A549 (cell line): ENCODE measurements around the gene DNASE1L1. TPM values are rescaled to one million over a fixed set of nuclear protein-coding genes. Genes with fewer than 3 reads are reported as not detected.
"Not testable (repeated sequence)": the region's sequence is repeated elsewhere in the genome, so short reads cannot be mapped to it uniquely, and the experiment has no call there.

Experiments
- ATAC-seq, 2 experiments: fragments of 200-7000 bp in 1 of 2; fragments of >200 bp in 1 of 2; cut with Nextera tagmentation in 1 of 2; cut with Tn5 transposase in 1 of 2; 3 replicates each; pipeline versions ENCODE4 v1.8.0 to v1.9.1; 2018 to 2020; ENCODE audit warnings: mild to moderate bottlenecking in 1 of 2, moderate library complexity in 1 of 2
- CTCF ChIA-PET: fragments of 300-600 bp; sonication (Branson Sonifier 250); formaldehyde crosslinking; extraction: SDS; loops from one replicate; lab custom pipeline; 2021; ENCODE audit warnings: antibody characterized with exemption, inconsistent platforms; lab: Yijun Ruan, JAX
- POLR2A ChIA-PET: fragments of 350-600 bp; formaldehyde crosslinking; extraction: SDS; loops from one replicate; lab custom pipeline; 2021; ENCODE audit warnings: antibody characterized with exemption, inconsistent platforms; lab: Yijun Ruan, JAX
- DNase-seq, 2 experiments: peaks; one replicate each; pipeline versions ENCODE4 v3.0.0 to v3.0.0-alpha.2; 2011 to 2016; ENCODE audit warnings: low read depth in 1 of 2, low spot score in 1 of 2
- FAIRE-seq: peaks from 2 replicates; lab custom pipeline; 2011; peaks lifted over from hg19 to GRCh38; lab: Jason Lieb, UNC
- H3K27ac ChIP-seq, 2 experiments: fragments of >200 bp; sonication (Bioruptor Twin); formaldehyde crosslinking; 3 replicates each; pipeline ENCODE4 v1.5.1; 2016 to 2017
- H3K4me1 ChIP-seq: fragments of >200 bp; sonication (Bioruptor Twin); formaldehyde crosslinking; 3 replicates; pipeline ENCODE4 v1.6.1; 2016
- H3K4me2 ChIP-seq: fragments of >200 bp; sonication (Bioruptor Twin); formaldehyde crosslinking; 3 replicates; pipeline ENCODE4 v1.6.1; 2016
- H3K4me3 ChIP-seq: fragments of >200 bp; sonication (Bioruptor Twin); formaldehyde crosslinking; 3 replicates; pipeline ENCODE4 v1.5.1; 2016
- H3K9me3 ChIP-seq: fragments of >200 bp; sonication (Bioruptor Twin); formaldehyde crosslinking; 3 replicates; pipeline ENCODE4 v1.6.1; 2016
- CBX2 ChIP-seq: fragments of 200-600 bp; sonication (generic); IDR thresholded peaks from 2 replicates; pipeline ENCODE4 v1.6.1; 2016; ENCODE audit warnings: low read depth, mild to moderate bottlenecking, borderline replicate concordance
- CBX8 ChIP-seq: fragments of 200-600 bp; sonication (generic); IDR thresholded peaks from 2 replicates; pipeline ENCODE4 v1.6.1; 2016
- CEBPB ChIP-seq, 2 experiments: fragments of >200 bp in 1 of 2; sonication (Bioruptor Twin) in 1 of 2; formaldehyde crosslinking in 1 of 2; IDR thresholded peaks; 2 replicates each; pipeline ENCODE4 v1.6.1; 2012 to 2016
- EHF ChIP-seq: fragments of 250-450 bp; sonication (Bioruptor Pico); IDR thresholded peaks from 2 replicates; pipeline ENCODE4 v1.5.0; 2020; ENCODE audit warnings: mild to moderate bottlenecking
- FOXS1 ChIP-seq: fragments of 250-450 bp; sonication (Bioruptor Pico); IDR thresholded peaks from 2 replicates; pipeline ENCODE4 v1.5.0; 2020; ENCODE audit warnings: mild to moderate bottlenecking, moderate library complexity
- GATA3 ChIP-seq: IDR thresholded peaks from 2 replicates; pipeline ENCODE4 v1.6.1; 2012; ENCODE audit warnings: borderline replicate concordance
- HOXB13 ChIP-seq: fragments of 250-450 bp; sonication (Bioruptor Pico); IDR thresholded peaks from 2 replicates; pipeline ENCODE4 v1.5.0; 2020; ENCODE audit warnings: low read depth, mild to moderate bottlenecking, moderate library complexity
- JUN ChIP-seq, 2 experiments: fragments of >200 bp; sonication (Bioruptor Twin); formaldehyde crosslinking; IDR thresholded peaks; 2 replicates in 1 of 2; 3 replicates in 1 of 2; pipeline ENCODE4 v1.6.1; 2016 to 2017
- JUNB ChIP-seq: fragments of >200 bp; sonication (Bioruptor Twin); formaldehyde crosslinking; IDR thresholded peaks from 2 replicates; pipeline ENCODE4 v1.6.1; 2016
- PHF8 ChIP-seq: fragments of 200-600 bp; sonication (generic); IDR thresholded peaks from 2 replicates; pipeline ENCODE4 v1.6.1; 2016; ENCODE audit warnings: low read depth, mild to moderate bottlenecking, antibody characterized with exemption, moderate library complexity, borderline replicate concordance
- POLR2A ChIP-seq: IDR thresholded peaks from 2 replicates; pipeline ENCODE4 v1.6.1; 2012; ENCODE audit warnings: mild to moderate bottlenecking, low read length
- TFCP2L1 ChIP-seq: fragments of 250-450 bp; sonication (Bioruptor Pico); IDR thresholded peaks from 2 replicates; pipeline ENCODE4 v1.5.0; 2021; ENCODE audit warnings: mild to moderate bottlenecking
- ZFP36 ChIP-seq: fragments of 450-650 bp; IDR thresholded peaks from 2 replicates; pipeline ENCODE4 v1.6.1; 2014; ENCODE audit warnings: borderline replicate concordance; ENCODE audit not compliant: partially characterized antibody
- WGBS: methylation state at CpG from one replicate; pipeline ENCODE4 v1.1.6; 2017; ENCODE audit errors: missing lambda C conversion rate; 5-methylcytosine and 5-hydroxymethylcytosine counted together
- polyA plus RNA-seq, 4 experiments: library from polyadenylated mRNA; depleted of rRNA in 3 of 4; stranded (reverse); fragments of >200 nt; fragmentation: RNase III in 1 of 4; extraction: RNeasy Plus Mini Kit Qiagen cat#74134 plus additional on column Dnase treatment in 1 of 4; gene quantifications; 2 replicates in 3 of 4; 3 replicates in 1 of 4; pipeline ENCODE4 v1.2.3, GENCODE V29; 2011 to 2017
- TF ChIP-seq, protein P1 (sequence below): IDR thresholded peaks from 2 replicates; pipeline ENCODE4 v1.6.1; 2012; ENCODE audit warnings: low read depth, borderline replicate concordance
- TF ChIP-seq, protein P2 (sequence below): fragments of 150-350 bp; IDR thresholded peaks from 2 replicates; pipeline ENCODE4 v1.6.1; 2014; ENCODE audit warnings: low read depth, mild to moderate bottlenecking, low read length
- TF ChIP-seq, protein P3 (sequence below): IDR thresholded peaks from 2 replicates; pipeline ENCODE4 v1.6.1; 2012
- TF ChIP-seq, protein P4 (sequence below): fragments of >200 bp; sonication (Bioruptor Twin); formaldehyde crosslinking; IDR thresholded peaks from 3 replicates; pipeline ENCODE4 v1.6.1; 2016
- TF ChIP-seq, protein P5 (sequence below): fragments of 250-450 bp; sonication (Bioruptor Pico); IDR thresholded peaks from 2 replicates; pipeline ENCODE4 v1.5.0; 2020; ENCODE audit warnings: low read depth, mild to moderate bottlenecking, moderate library complexity
- TF ChIP-seq, protein P6 (sequence below): fragments of 450-650 bp; IDR thresholded peaks from 2 replicates; pipeline ENCODE4 v1.6.1; 2014; ENCODE audit warnings: antibody characterized with exemption

Gene DNASE1L1
- polyA plus RNA-seq, 2 of the 4 experiments (the other 2 are of a cell fraction) = 14.3 to 24.5 TPM

DNA sequence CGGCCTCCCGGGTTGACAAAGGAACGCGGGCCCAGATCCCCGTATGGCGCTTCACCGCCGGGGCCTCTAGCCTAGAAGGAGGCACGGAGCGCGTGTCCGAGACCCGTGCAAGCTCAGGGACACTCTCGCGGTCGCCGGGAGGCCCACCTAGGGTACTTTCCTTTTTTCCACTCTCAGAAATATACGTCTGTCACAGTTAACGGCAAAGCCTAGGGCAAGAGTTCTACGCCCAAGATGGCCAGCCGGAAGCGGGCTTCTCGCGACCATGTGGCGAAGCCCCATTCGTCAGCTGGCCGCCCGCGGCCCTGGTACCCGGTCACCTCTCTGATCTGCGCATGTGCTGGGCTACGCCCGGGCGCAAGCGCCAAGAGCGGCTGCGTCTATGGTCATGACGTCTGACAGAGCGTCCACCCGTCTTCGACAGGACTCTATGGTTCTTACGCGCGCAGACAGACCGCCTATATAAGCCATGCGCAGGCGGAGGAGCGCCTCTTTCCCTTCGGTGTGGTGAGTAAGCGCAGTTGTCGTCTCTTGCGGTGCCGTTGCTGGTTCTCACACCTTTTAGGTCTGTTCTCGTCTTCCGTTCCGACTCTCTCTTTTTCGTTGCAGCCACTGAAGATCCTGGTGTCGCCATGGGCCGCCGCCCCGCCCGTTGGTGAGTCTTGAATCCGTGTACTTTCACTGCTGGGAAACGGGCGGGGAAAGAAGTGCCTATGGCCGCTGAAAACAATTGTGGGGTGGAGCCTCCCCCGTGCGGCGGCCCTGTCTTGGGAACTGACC lies 11.0 kb downstream of the DNASE1L1 start, which contains the start of gene RPL10 (continued):
- TF ChIP-seq, protein P1, sequence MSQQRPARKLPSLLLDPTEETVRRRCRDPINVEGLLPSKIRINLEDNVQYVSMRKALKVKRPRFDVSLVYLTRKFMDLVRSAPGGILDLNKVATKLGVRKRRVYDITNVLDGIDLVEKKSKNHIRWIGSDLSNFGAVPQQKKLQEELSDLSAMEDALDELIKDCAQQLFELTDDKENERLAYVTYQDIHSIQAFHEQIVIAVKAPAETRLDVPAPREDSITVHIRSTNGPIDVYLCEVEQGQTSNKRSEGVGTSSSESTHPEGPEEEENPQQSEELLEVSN = peak; percentile 86; the same call in 1 of the 2 replicates
- TF ChIP-seq, protein P2, sequence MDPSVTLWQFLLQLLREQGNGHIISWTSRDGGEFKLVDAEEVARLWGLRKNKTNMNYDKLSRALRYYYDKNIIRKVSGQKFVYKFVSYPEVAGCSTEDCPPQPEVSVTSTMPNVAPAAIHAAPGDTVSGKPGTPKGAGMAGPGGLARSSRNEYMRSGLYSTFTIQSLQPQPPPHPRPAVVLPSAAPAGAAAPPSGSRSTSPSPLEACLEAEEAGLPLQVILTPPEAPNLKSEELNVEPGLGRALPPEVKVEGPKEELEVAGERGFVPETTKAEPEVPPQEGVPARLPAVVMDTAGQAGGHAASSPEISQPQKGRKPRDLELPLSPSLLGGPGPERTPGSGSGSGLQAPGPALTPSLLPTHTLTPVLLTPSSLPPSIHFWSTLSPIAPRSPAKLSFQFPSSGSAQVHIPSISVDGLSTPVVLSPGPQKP = 0 out of 2 replicates have a peak, but pooled peaks have one; percentile 42
- no peak for TF ChIP-seq JUNB
- TF ChIP-seq, protein P3, sequence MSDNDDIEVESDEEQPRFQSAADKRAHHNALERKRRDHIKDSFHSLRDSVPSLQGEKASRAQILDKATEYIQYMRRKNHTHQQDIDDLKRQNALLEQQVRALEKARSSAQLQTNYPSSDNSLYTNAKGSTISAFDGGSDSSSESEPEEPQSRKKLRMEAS = peak; percentile 97
- TF ChIP-seq, protein P4, sequence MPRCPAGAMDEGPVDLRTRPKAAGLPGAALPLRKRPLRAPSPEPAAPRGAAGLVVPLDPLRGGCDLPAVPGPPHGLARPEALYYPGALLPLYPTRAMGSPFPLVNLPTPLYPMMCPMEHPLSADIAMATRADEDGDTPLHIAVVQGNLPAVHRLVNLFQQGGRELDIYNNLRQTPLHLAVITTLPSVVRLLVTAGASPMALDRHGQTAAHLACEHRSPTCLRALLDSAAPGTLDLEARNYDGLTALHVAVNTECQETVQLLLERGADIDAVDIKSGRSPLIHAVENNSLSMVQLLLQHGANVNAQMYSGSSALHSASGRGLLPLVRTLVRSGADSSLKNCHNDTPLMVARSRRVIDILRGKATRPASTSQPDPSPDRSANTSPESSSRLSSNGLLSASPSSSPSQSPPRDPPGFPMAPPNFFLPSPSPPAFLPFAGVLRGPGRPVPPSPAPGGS = peak; percentile 98
- no peak for TF ChIP-seq ZFP36
- no peak for TF ChIP-seq FOXS1
- 0 out of 2 replicates have a peak, but pooled peaks have one; percentile 73 for TF ChIP-seq HOXB13
- TF ChIP-seq, protein P5, sequence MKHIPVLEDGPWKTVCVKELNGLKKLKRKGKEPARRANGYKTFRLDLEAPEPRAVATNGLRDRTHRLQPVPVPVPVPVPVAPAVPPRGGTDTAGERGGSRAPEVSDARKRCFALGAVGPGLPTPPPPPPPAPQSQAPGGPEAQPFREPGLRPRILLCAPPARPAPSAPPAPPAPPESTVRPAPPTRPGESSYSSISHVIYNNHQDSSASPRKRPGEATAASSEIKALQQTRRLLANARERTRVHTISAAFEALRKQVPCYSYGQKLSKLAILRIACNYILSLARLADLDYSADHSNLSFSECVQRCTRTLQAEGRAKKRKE (CRISPR knock-in tag) = peak; percentile 77; the same call in 1 of the 2 replicates
- peak; percentile 97 to 99 for TF ChIP-seq JUN (IDR thresholded peaks at IDR 0.05)
- TF ChIP-seq, protein P6, sequence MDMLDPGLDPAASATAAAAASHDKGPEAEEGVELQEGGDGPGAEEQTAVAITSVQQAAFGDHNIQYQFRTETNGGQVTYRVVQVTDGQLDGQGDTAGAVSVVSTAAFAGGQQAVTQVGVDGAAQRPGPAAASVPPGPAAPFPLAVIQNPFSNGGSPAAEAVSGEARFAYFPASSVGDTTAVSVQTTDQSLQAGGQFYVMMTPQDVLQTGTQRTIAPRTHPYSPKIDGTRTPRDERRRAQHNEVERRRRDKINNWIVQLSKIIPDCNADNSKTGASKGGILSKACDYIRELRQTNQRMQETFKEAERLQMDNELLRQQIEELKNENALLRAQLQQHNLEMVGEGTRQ = peak; percentile 59
- TF ChIP-seq CEBPB (IDR thresholded peaks at IDR 0.05) = no peak
- TF ChIP-seq GATA3 = no peak
- peak; percentile 85 for TF ChIP-seq EHF (CRISPR knock-in tag)

DNA sequence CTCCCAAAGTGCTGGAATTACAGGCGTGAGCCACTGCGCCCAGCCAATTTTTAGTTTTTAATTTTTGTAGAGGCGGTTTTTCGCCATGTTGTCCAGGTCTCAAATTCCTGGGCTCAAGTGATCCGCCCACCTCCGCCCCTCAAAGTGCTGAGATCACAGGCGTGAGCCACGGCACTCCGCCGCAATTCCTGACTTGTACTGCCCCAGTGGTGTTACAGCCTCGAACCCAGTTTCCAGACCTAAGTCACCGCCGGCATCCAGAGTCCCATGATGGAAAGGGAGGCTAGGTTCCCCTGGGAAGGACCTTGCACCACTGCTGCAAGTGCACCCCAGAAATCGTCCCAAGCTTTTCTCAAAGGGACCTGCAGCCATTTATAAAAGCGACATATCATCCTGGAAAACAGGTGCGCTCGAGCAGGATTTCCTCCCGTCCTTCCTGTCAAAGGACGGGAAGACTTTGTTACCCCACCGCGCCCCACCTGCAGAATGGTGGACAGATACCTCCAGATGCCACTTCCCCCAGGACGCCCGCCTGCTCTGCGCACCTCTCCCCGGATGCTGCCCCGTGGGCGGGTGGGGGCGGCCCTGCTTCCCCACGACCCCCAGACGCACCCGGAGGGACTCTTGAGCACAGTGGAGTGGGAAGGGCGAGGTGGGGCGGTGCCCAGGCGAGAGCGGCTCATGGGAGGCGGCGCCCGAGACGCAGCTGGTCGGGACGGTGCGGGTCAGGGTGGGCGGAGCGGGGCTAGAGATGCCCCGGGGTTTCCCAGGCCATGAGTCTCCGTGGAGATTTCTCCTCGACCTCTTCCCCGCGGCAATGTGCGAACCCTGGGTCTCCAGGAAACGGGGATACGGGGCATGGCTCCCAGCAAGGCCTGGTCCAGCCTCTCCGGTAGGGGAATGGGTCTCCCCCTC lies 11.8 kb downstream of the DNASE1L1 start:
- WGBS = under 1% methylated on average over 19 of the region's 53 CpGs
- POLR2A ChIA-PET = interaction anchor here (0.6 to 2.1 kb wide), 18 partner anchors 10 to 146 kb away, joined by 3 to 19 read pairs (median 4); partner anchors contain the start of genes ATP6AP1, DNASE1L1, EMD and PLXNA3
- TF ChIP-seq CBX8 (no peak), PHF8 (peak; percentile 30; the same call in 1 of the 2 replicates), CBX2 (no peak), POLR2A (peak; percentile 49), TFCP2L1 (CRISPR knock-in tag) (no peak)
- Histone ChIP-seq H3K4me1 (peaks cover 18% of the 10 kb centered on the region; the same call in 2 of the 3 replicates), H3K4me2 (peak overlapping the region; percentile 76), H3K27ac (peak overlapping the region; percentile 96 to 100), H3K4me3 (peak overlapping the region; percentile 88), H3K9me3 (no peaks in the 10 kb centered on the region)
- FAIRE-seq = no peak
- CTCF ChIA-PET = interaction anchor here (0.5 to 4.7 kb wide), 8 partner anchors 10 to 90 kb away, joined by 3 to 28 read pairs (median 4); partner anchors contain the start of genes DNASE1L1, FLNA and TAFAZZIN
- ATAC-seq = peak; percentile 63 to 81
- DNase-seq = peak; percentile 61 to 82

DNA sequence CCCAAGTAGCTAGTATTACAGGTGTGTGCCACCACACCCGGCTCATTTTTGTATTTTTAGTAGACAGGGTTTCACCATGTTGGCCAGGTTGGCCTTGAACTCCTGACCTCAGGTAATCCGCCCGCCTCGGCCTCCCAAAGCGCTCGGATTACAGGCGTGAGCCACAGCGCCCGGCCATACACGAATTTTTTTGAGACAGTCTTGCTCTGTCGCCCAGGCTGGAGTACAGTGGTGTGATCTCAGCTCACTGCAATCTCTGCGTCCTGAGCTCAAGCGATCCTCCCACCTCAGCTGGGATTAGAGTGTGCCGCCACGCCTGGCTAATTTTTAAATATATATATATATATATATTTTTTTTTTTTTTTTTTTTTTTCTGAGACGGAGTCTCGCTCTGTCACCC lies 12.7 kb downstream of the DNASE1L1 start:
- H3K9me3 ChIP-seq, ATAC-seq, POLR2A ChIA-PET, FAIRE-seq, DNase-seq: not testable (repeated sequence)
- 92% methylated on average over 15 of the region's 17 CpGs for WGBS
- CTCF ChIA-PET = interaction anchor here (1.2 to 4.7 kb wide), 2 partner anchors 22 to 23 kb away, joined by 7 to 28 read pairs; partner anchors contain the start of gene FLNA
- peak overlapping the region; percentile 88 for H3K4me3 ChIP-seq
- peak overlapping the region; percentile 96 to 100 for H3K27ac ChIP-seq
- peak overlapping the region; percentile 76 for H3K4me2 ChIP-seq
- peaks cover 15% of the 10 kb centered on the region; the same call in 2 of the 3 replicates for H3K4me1 ChIP-seq

DNA sequence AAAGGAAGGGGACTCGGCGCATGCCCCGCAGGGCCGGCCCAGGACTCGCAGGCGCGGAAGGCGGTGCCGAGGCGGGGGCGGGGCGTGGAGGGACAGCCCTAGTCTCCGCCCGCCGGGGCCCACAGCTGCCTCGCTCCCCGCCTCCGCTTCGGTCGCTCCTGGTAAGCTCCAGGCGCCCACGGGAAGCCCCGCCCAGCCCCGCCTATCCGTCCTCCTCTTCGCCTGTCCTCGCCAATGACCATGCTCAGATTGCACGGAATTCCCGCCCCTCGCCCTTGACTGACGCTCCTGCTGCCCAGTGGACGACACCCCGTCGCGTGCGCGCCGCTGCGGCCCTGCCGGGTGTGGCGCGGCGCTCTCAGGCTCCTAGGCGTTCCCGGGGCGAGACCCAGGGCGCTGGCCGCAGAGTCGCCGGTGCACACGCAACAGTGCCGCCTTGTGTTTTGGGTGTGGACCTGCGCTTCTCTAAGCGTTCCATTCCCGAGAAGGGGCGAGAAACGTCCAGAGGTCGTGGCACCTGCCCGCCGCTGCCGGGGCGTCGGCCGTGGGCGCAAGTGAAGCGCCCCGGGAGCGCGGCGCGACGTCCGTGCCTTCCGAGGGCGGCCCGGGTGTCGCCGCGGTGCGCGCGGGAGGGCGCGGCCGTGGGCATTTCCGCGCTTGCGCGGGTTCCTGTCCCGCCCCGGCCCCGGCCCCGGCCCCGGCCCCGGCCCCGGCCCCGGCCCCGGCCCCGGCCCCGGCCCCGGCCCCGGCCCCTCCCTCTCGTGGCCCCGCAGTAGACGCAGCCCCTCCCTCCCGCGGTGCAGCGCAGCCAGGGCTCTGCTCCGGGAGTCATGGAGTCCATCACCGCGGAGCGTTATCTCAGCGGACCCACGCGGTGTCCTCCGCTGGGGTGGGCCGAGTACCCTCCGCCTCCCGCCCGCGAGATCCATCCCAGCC lies 19.0 kb downstream of the DNASE1L1 start:
- CTCF ChIA-PET, DNase-seq, POLR2A ChIA-PET, H3K4me2 ChIP-seq, H3K4me1 ChIP-seq, H3K9me3 ChIP-seq: not testable (repeated sequence)
- Histone ChIP-seq H3K27ac (peak overlapping the region; percentile 53 to 79; a peak in 4 of 6 replicates), H3K4me3 (0 out of 3 replicates have a peak overlapping the region, but pooled peaks have one; percentile 31)
- FAIRE-seq (peak; percentile 77), ATAC-seq (peak; percentile 56 to 76)
- WGBS = no CpG with 5 or more reads among the region's 121 CpGs
